ENCODE results near the gene USP32. TPM values are rescaled to one million over a fixed set of nuclear protein-coding genes. Genes with fewer than 3 reads are reported as not detected.
A peak's percentile ranks its signal among the peaks of the same experiment; 100 is the strongest.

Gene USP32
- total and polyA plus RNA-seq, 2 donors (not counting 3 experiments of a cell fraction or from before 2014, with no cell fraction given): 15.7 to 52.9 TPM

DNA sequence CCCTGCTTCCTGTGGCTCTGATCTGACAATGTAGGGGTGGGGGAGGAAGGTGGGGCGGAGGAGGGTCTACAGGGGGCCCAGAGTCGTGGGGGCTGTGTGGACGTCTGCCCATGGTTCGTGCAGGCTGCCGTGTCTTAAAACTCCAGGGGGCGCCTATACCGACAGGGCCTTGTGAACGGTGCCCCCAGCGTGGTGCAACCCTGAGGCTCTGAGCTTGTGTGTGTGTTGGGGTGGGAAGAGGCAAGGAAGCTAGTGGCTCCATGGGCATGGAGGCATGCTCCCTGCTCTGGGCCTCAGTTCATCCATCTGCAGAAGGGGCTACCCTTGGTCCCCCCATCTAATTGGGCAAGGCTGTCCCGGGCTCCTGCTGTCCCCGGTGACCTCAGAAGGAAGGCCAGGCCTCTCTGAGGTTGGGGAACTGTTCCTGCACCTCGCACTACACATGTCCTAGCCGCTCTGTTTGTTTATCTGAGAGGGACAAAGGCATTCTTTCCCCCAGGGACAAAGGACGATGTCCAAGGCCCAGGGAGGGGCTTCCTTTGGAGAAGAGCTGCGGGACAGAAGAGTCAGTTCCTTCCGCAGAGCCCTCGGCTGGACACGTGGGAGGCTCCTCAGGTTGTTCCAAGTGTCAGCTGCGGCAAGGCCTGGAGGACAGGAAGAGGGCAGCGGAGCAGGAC is 228.7 kb downstream of the USP32 start:
- no peak for DNase-seq (ENCODE audit: low read depth, low spot score)
- H3K9me1 ChIP-seq (replicated peaks; ENCODE audit: control insufficient read depth, extremely low read depth, insufficient read depth, low read length): no peaks in the 10 kb centered on the region
- intact Hi-C loops (cut with micrococcal nuclease): loop anchor here (2.0 kb wide), 1 partner anchor 20 kb away; no protein-coding TSS in a partner anchor
- H3K79me2 ChIP-seq (ENCODE audit: control insufficient read depth, insufficient read depth, low read length): no peaks in the 10 kb centered on the region
- TF ChIP-seq, protein P1, sequence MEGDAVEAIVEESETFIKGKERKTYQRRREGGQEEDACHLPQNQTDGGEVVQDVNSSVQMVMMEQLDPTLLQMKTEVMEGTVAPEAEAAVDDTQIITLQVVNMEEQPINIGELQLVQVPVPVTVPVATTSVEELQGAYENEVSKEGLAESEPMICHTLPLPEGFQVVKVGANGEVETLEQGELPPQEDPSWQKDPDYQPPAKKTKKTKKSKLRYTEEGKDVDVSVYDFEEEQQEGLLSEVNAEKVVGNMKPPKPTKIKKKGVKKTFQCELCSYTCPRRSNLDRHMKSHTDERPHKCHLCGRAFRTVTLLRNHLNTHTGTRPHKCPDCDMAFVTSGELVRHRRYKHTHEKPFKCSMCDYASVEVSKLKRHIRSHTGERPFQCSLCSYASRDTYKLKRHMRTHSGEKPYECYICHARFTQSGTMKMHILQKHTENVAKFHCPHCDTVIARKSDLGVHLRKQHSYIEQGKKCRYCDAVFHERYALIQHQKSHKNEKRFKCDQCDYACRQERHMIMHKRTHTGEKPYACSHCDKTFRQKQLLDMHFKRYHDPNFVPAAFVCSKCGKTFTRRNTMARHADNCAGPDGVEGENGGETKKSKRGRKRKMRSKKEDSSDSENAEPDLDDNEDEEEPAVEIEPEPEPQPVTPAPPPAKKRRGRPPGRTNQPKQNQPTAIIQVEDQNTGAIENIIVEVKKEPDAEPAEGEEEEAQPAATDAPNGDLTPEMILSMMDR (IDR thresholded peaks at IDR 0.05; ENCODE audit: extremely low read depth in 1 of 2, insufficient read depth in 1 of 2, low read depth in 1 of 2, low read length in 2 of 2): no peak
- TF ChIP-seq POLR2AphosphoS5 (IDR thresholded peaks at IDR 0.05; ENCODE audit: insufficient read depth, low read depth, low read length) (no peak), MYC (IDR thresholded peaks at IDR 0.05; ENCODE audit: low read depth, low read length) (no peak), POLR2A (IDR thresholded peaks at IDR 0.05; ENCODE audit: low read depth, low read length) (no peak), JUN (IDR thresholded peaks at IDR 0.05; ENCODE audit: borderline replicate concordance, insufficient read depth, insufficient read length, low read depth) (no peak), GATA2 (IDR thresholded peaks at IDR 0.05; ENCODE audit: insufficient read depth, insufficient read length, low read depth, low read length) (no peak), EZH2 (IDR thresholded peaks at IDR 0.05; ENCODE audit: borderline replicate concordance, low read depth, low read length, severe bottlenecking) (no peak), FOS (IDR thresholded peaks at IDR 0.05; ENCODE audit: borderline replicate concordance, insufficient read depth, low read length) (no peak)
- TF ChIP-seq, protein P2, sequence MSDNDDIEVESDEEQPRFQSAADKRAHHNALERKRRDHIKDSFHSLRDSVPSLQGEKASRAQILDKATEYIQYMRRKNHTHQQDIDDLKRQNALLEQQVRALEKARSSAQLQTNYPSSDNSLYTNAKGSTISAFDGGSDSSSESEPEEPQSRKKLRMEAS (IDR thresholded peaks at IDR 0.05; ENCODE audit: insufficient read depth, insufficient read length): no peak
- H3K36me3 ChIP-seq (ENCODE audit: control insufficient read depth in 2 of 2, extremely low read depth in 1 of 2, insufficient read depth in 2 of 2, low read length in 2 of 2): no peaks in the 10 kb centered on the region
- no peak overlapping the region for H3K4me3 ChIP-seq (replicated peaks in 1 of 3; ENCODE audit: insufficient read depth in 1 of 3, low read depth in 1 of 3, low read length in 3 of 3)
- peak; percentile 28 for FAIRE-seq
- BruUV-seq (replicated peaks): no TSS peak
- H3K9ac ChIP-seq (replicated peaks; ENCODE audit: extremely low read depth, insufficient read depth, low read length): no peak overlapping the region
- H3K27me3 ChIP-seq (ENCODE audit: control insufficient read depth in 2 of 2, insufficient read depth in 2 of 2, low read length in 2 of 2): no peaks in the 10 kb centered on the region
- H2AFZ ChIP-seq (ENCODE audit: low read depth, low read length): no peak overlapping the region
- no peaks in the 10 kb centered on the region for H3K9me3 ChIP-seq (replicated peaks; ENCODE audit: control insufficient read depth, insufficient read depth, low read length)
- dilution Hi-C loops (cut with MboI; ENCODE audit: extremely low pct_ligation_motif_present, low sequenced_read_pairs): no loop called here
- H4K20me1 ChIP-seq (replicated peaks; ENCODE audit: control insufficient read depth, extremely low read depth, insufficient read depth, low read length): no peaks in the 10 kb centered on the region
- H3K27ac ChIP-seq (ENCODE audit: insufficient read depth, low read depth, low read length): no peak overlapping the region
- no peak overlapping the region for H3K4me2 ChIP-seq (ENCODE audit: insufficient read depth, low read length)
- CTCF ChIA-PET: interaction anchor here (0.6 to 0.9 kb wide), 3 partner anchors 10 to 69 kb away, joined by 3 to 4 read pairs (median 3); no protein-coding TSS in a partner anchor
- peaks cover 3% of the 10 kb centered on the region for H3K4me1 ChIP-seq (ENCODE audit: control insufficient read depth, extremely low read depth, insufficient read depth, low read length)
- POLR2A ChIA-PET: no interaction called here

Data from endothelial cell of umbilical vein (primary cell).